ENCODE data around the gene CLDN14.

Gene CLDN14

DNA sequence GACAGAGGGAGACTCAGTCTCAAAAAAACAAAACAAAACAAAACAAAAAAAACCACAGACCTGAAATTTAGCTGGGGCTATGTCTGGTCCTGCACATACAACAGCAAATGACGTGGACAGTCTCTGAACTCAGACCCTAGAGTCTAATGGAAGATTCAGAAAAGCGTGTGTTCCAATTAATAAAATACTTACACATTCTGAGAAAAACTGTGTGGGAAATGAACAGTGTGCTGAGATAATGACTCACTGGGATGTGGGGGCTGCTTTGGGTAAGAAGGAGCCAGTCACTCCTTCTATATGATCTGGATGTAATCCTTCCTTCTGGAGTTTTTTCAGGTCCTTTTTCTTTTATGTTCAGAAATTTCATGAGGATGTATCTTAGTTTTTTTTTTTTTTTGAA, 29.4 kb downstream of the CLDN14 start:
- in situ Hi-C loops (cut with HindIII; ENCODE audit: low sequenced_read_pairs): no loop called here
- no peak overlapping the region for H3K4me3 ChIP-seq (ENCODE audit: low read depth, low read length)
- TF ChIP-seq, protein P1, sequence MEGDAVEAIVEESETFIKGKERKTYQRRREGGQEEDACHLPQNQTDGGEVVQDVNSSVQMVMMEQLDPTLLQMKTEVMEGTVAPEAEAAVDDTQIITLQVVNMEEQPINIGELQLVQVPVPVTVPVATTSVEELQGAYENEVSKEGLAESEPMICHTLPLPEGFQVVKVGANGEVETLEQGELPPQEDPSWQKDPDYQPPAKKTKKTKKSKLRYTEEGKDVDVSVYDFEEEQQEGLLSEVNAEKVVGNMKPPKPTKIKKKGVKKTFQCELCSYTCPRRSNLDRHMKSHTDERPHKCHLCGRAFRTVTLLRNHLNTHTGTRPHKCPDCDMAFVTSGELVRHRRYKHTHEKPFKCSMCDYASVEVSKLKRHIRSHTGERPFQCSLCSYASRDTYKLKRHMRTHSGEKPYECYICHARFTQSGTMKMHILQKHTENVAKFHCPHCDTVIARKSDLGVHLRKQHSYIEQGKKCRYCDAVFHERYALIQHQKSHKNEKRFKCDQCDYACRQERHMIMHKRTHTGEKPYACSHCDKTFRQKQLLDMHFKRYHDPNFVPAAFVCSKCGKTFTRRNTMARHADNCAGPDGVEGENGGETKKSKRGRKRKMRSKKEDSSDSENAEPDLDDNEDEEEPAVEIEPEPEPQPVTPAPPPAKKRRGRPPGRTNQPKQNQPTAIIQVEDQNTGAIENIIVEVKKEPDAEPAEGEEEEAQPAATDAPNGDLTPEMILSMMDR (IDR thresholded peaks at IDR 0.05; ENCODE audit: low read depth, low read length): no peak
- DNase-seq (ENCODE audit: low read depth, low spot score): peak; percentile 55

DNA sequence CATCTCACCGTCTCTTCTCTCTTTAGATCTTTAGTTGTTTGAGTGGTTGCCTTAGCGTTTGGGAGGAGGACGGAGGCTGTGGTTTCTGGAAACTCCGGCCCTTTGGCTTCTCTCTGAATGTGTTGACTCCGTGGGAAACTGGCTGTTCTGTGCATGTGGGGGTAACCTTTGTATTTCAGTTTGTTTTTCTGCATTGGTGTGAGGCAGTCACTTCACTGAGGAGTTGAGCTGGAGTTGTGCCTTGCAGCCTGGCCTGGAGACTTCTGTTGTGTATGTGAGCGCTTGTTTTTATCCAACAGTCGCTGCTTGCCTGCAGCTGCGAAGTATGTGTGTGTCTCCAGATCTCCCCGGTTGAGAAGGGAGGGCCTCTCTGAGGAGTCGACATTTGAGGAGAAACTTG, 33.6 kb downstream of the CLDN14 start:
- TF ChIP-seq, protein P1 (IDR thresholded peaks at IDR 0.05; ENCODE audit: low read depth, low read length): no peak
- in situ Hi-C loops (cut with HindIII; ENCODE audit: low sequenced_read_pairs): no loop called here
- no peak overlapping the region for H3K4me3 ChIP-seq (ENCODE audit: low read depth, low read length)
- peak; percentile 61 for DNase-seq (ENCODE audit: low read depth, low spot score)

DNA sequence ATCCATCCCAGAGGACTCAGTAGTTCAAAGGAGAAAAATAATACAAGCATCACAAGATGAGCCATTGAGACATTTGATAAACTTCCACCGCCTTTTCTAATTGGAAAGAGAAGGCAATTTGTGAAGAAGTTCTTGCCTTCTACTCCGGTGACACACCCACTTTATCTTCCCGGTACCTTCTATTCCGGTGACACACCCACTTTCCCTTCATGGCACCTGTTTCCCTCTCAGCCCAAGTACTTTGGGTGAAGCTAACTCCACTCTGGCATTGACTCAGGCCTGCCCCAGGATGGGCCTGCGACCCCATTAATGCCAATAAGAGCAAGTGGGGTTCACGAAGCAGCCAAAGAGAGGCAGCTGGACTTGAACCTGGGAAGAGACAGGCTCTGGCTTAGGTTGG, 38.2 kb downstream of the CLDN14 start:
- H3K4me3 ChIP-seq (ENCODE audit: low read depth, low read length): no peak overlapping the region
- DNase-seq (ENCODE audit: low read depth, low spot score): no peak
- TF ChIP-seq, protein P1 (IDR thresholded peaks at IDR 0.05; ENCODE audit: low read depth, low read length): no peak
- in situ Hi-C loops (cut with HindIII; ENCODE audit: low sequenced_read_pairs): no loop called here

GRCh38 chr21:36437745-36438128, 42.2 kb downstream of the CLDN14 start:
- DNase-seq (ENCODE audit: low read depth, low spot score): peak; percentile 75
- TF ChIP-seq, protein P1 (IDR thresholded peaks at IDR 0.05; ENCODE audit: low read depth, low read length): no peak
- in situ Hi-C loops (cut with HindIII; ENCODE audit: low sequenced_read_pairs): no loop called here
- no peak overlapping the region for H3K4me3 ChIP-seq (ENCODE audit: low read depth, low read length)

- in situ Hi-C loops (cut with HindIII; ENCODE audit: low sequenced_read_pairs): no loop called here
Observed at GRCh38 chr21:36436829-36437744, 42.8 kb downstream of the CLDN14 start.

GRCh38 chr21:36434144-36434543, 45.8 kb downstream of the CLDN14 start:
- TF ChIP-seq, protein P1 (IDR thresholded peaks at IDR 0.05; ENCODE audit: low read depth, low read length): no peak
- in situ Hi-C loops (cut with HindIII; ENCODE audit: low sequenced_read_pairs): no loop called here
- H3K4me3 ChIP-seq (ENCODE audit: low read depth, low read length): no peak overlapping the region
- no peak for DNase-seq (ENCODE audit: low read depth, low spot score)

More at GRCh38 chr21:36436829-36437744, 42.8 kb downstream of the CLDN14 start:
- no peak overlapping the region for H3K4me3 ChIP-seq (ENCODE audit: low read depth, low read length)
- TF ChIP-seq, protein P1 (IDR thresholded peaks at IDR 0.05; ENCODE audit: low read depth, low read length): no peak
- no peak for DNase-seq (ENCODE audit: low read depth, low spot score)
